ENCODE results near the gene TOMM7. TPM values are rescaled to one million over a fixed set of nuclear protein-coding genes. Genes with fewer than 3 reads are reported as not detected.
"Not testable (repeated sequence)": the region's sequence is repeated elsewhere in the genome, so short reads cannot be mapped to it uniquely, and the experiment has no call there.

The TOMM7 gene
- total RNA-seq, 1 donor from 2014 or later = 222 TPM

- Mint-ChIP-seq H3K4me1 (ENCODE audit: unreplicated experiment) (no peaks in the 10 kb centered on the region), H3K27me3 (peaks cover 4% of the 10 kb centered on the region), H3K27ac (peak overlapping the region; percentile 83), H3K4me3 (peak overlapping the region; percentile 91), H3K36me3 (peaks cover 4% of the 10 kb centered on the region), H3K9me3 (no peaks in the 10 kb centered on the region)
- no peak for TF ChIP-seq CTCF (conservative IDR thresholded peaks at IDR 0.05)
- no peak for DNase-seq (ENCODE audit: extremely low spot score, unreplicated experiment)
Observed at GRCh38 chr7:22853138-22853537, 30.5 kb upstream of the TOMM7 start.

- Mint-ChIP-seq H3K9me3 (no peaks in the 10 kb centered on the region), H3K4me1 (ENCODE audit: unreplicated experiment) (no peaks in the 10 kb centered on the region), H3K4me3 (no peak overlapping the region), H3K27ac (no peak overlapping the region), H3K27me3 (peaks cover 4% of the 10 kb centered on the region), H3K36me3 (no peaks in the 10 kb centered on the region)
- DNase-seq (ENCODE audit: extremely low spot score, unreplicated experiment) = no peak
- no peak for TF ChIP-seq CTCF (conservative IDR thresholded peaks at IDR 0.05)
Observed at GRCh38 chr7:22851145-22851544, 28.5 kb upstream of the TOMM7 start.

GRCh38 chr7:22850394-22850793, 27.7 kb upstream of the TOMM7 start:
- H3K4me3 Mint-ChIP-seq; H3K4me1 Mint-ChIP-seq (ENCODE audit: unreplicated experiment); H3K27me3 Mint-ChIP-seq; DNase-seq (ENCODE audit: extremely low spot score, unreplicated experiment); H3K27ac Mint-ChIP-seq; H3K9me3 Mint-ChIP-seq; H3K36me3 Mint-ChIP-seq: not testable (repeated sequence)

- no peak for TF ChIP-seq CTCF (conservative IDR thresholded peaks at IDR 0.05)
- peaks cover 4% of the 10 kb centered on the region for H3K27me3 Mint-ChIP-seq
- no peaks in the 10 kb centered on the region for H3K9me3 Mint-ChIP-seq
- H3K4me3 Mint-ChIP-seq = no peak overlapping the region
- no peak overlapping the region for H3K27ac Mint-ChIP-seq
- no peaks in the 10 kb centered on the region for H3K36me3 Mint-ChIP-seq
- no peak for DNase-seq (ENCODE audit: extremely low spot score, unreplicated experiment)
- no peaks in the 10 kb centered on the region for H3K4me1 Mint-ChIP-seq (ENCODE audit: unreplicated experiment)
Observed at GRCh38 chr7:22849662-22850061, 27.0 kb upstream of the TOMM7 start.

- no peaks in the 10 kb centered on the region for H3K4me1 Mint-ChIP-seq (ENCODE audit: unreplicated experiment)
- H3K27ac Mint-ChIP-seq = no peak overlapping the region
- H3K27me3 Mint-ChIP-seq = peaks cover 4% of the 10 kb centered on the region
- no peaks in the 10 kb centered on the region for H3K9me3 Mint-ChIP-seq
- DNase-seq (ENCODE audit: extremely low spot score, unreplicated experiment) = no peak
- H3K4me3 Mint-ChIP-seq = no peak overlapping the region
- no peaks in the 10 kb centered on the region for H3K36me3 Mint-ChIP-seq
- TF ChIP-seq CTCF (conservative IDR thresholded peaks at IDR 0.05) = no peak
Observed at GRCh38 chr7:22849172-22849571, 26.5 kb upstream of the TOMM7 start.

- Mint-ChIP-seq H3K27ac (no peak overlapping the region), H3K27me3 (no peaks in the 10 kb centered on the region), H3K36me3 (no peaks in the 10 kb centered on the region), H3K4me1 (ENCODE audit: unreplicated experiment) (peaks cover 7% of the 10 kb centered on the region), H3K4me3 (no peak overlapping the region), H3K9me3 (no peaks in the 10 kb centered on the region)
- TF ChIP-seq CTCF (conservative IDR thresholded peaks at IDR 0.05) = no peak
- no peak for DNase-seq (ENCODE audit: extremely low spot score, unreplicated experiment)
Observed at GRCh38 chr7:22846961-22847360, 24.3 kb upstream of the TOMM7 start.
